HG03432 (cell line): ENCODE results near the gene MYO5B.

ENCODE experiments used
- ATAC-seq: cut with Tn5 transposase; IDR thresholded peaks from one replicate; pipeline ENCODE4 v1.9.1; 2021; ENCODE audit warnings: mild to moderate bottlenecking, moderate library complexity; ENCODE audit not compliant: unreplicated experiment

Gene MYO5B

DNA sequence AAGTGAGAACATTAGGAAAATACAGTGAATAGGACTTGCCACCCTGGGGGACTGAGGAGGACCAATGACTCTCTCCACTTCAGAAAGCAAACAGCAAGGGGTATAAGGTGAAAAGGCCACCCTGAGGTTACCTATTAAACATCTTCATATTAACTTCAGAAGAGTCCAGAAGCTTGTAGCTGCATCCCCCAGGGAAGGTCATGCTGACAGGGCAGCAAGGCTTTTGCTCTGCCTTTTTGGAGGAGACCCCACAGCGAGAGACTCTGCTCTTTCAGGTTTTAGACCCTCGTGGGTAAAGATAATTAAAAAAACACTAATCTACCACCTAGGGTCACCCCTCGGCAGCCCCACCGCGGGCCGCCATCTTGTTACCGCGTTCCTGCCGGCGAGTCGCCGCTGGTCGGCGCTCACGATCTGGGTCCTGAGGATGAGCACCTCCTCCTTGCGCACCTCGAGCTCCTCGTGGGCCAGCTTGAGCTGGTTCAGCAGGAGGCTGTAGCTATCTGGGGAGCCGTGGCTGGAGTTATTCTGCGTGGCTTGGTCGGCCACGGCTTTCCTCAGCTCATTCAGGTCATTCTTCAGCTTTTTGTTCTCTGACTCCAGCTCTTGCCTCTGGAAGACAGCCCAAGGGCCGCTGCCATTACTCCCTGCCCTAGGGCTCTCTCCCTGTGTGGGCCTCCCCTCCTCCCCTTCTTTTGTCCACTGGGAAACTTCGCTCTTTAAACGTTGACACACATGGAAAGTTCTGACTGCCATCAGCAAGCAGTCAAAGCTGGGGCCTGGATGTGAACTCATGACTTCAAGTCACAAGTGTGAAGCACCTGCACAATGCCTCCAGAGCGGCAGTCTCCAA lies 331.0 kb downstream of the MYO5B start:
- no peak for ATAC-seq

DNA sequence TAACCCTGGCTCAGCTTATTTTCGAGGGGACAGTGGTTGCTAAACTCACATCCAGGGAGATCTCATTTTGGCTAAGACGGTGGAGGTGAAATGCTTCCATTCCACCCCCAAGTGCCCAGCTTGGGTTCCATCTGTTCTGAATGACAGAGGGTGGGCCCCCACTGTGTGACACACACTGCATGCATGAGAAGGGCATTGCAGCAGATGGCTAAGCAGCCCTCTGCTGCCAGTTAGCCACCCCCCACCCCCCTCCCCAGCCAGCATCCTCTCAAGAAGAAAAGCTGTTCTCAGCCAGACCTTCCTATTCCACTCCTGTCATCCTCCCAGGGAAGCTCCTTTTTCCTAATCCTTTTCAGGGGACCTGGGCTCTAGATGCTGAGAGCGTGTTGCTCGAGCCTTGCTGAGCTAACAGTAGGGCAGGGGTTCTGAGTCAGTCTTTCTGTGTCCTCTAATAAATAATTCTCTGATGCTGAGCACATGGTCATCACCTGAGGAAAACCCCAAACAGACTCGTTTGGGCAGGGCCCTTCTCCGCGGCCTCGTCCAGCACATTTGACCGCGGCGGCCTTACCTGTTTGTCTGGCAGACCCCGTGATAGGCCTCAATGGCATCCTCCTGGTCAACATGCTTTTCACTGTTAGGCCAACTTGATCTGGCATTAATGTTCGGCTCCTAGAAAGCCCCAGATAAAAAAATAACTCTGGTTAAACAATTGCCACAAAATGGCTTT lies 332.1 kb downstream of the MYO5B start:
- ATAC-seq, result no peak

DNA sequence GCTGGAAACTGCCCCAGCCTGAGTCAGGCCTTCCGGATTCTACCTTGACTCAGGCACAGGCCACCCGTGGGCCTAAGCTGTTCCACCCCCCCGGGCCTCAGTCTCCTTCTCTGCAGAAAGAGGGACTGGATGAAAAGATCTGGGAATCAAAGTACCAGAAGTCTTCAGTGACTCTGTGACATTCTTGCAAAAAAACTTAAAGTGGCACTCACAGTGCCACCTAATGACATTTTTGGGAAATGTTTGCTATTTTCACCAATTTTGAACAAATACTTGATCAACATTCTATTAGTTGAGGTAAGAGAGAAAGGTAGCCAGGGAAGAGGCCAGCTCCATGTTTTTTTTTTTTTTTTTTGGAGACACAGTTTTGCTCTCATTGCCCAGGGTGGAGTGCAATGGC lies 333.3 kb downstream of the MYO5B start:
- no peak for ATAC-seq

DNA sequence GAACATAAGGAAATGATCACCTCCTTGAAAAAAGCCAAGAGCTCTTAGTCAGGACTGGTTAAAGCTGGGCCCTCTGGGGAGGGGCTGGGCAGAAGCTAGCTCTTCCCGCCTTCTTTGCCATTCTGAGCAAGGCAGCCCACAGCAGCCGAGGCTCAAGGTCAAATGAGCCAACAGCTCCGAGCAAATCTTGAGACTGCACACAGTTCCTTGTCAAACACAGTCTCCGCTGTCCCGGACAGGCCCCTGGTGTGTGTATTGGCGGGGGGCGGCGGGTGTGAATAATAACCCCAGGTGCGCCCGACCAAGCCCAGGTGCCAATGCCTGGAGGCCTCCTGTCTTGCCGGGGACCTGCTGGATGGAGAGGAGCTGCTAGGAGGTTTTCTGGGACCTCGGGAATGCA lies 335.2 kb downstream of the MYO5B start:
- no peak for ATAC-seq

DNA sequence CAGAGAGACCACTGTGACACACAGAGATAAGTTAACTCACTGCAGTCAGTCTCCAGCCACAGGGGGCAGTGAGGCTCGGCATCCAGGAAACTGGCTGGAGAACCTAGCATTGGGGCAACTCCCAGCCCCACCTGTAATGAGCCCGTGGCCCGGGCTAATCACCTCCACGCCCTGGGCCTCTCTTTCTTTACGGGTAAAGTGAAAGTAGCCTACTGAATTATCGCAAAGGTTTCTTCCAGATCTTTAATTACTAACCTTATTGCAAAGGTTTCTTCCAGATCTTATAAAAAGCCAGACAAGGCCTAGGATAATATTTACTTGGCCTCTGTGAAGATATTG lies 336.0 kb downstream of the MYO5B start:
- no peak for ATAC-seq

DNA sequence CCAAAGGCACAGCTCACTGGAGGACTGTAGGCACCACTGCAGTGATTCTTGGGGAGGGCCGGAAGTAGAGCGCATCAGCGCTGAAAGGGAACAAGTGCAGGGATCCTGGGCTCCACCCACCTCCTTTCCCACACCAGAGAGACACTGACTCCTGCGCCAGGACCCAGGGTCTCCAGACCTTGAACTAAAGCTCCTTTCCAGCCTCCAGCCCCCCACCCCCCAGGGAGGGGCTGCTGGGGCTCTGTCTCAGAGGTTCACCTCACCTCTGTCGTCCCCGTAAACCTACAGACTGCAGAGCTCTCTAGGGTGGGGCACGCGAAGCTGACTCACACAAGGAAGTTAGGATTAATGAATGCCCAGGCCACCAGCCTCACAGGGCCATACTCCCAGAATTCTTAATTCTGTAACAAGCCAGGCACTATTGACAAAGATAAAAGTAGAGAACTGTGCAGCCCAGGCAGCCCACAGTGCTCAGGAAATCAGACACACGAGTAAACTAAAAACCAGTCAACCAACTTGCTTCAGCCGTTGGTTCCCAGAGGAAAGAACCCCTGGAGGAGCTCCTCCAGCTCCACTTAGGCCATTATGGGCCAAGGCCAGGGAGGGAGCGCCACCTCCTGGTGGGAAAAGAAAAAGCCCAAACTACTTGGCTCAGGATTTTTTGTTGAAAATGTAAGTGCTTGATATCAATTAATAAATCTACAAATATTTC lies 336.5 kb downstream of the MYO5B start:
- no peak for ATAC-seq

DNA sequence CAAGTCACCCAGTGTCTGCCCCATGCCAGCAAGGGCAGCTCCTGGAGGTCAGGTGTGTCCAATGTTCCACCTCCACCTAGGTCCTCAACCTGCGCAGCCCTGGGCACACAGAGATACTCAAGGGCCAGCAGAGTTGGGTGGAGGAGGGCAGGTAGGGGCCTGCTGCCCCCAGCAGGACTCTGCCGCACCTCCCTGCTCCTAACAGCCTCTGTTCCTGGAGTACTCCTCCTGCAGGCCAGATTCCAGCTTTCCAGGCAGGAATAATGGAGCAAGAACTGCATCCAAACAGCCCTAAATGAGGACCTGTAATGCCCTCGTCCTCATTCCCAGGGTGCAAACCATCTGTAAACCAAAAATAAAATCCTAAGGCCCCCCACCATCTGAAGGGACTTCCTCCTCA lies 337.2 kb downstream of the MYO5B start:
- no peak for ATAC-seq

DNA sequence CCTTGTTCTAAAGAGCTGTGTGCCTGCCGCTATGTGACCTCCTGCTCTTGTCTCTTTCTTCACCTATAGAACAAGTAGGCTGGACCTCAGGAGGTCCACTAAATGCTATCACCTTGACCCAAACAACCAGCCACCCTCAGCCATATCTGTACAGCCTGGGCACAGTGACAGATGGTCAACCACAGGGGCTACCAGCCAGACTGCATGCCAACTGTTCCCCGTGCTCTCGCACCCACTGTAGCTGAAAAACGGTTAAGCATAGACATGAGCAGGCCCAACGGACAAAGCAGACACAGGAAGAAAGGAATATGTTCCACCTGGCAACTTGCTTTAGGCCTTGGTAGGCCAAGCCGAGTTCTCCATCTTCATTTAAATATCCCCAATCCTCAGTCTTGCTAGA lies 338.5 kb downstream of the MYO5B start:
- no peak for ATAC-seq

DNA sequence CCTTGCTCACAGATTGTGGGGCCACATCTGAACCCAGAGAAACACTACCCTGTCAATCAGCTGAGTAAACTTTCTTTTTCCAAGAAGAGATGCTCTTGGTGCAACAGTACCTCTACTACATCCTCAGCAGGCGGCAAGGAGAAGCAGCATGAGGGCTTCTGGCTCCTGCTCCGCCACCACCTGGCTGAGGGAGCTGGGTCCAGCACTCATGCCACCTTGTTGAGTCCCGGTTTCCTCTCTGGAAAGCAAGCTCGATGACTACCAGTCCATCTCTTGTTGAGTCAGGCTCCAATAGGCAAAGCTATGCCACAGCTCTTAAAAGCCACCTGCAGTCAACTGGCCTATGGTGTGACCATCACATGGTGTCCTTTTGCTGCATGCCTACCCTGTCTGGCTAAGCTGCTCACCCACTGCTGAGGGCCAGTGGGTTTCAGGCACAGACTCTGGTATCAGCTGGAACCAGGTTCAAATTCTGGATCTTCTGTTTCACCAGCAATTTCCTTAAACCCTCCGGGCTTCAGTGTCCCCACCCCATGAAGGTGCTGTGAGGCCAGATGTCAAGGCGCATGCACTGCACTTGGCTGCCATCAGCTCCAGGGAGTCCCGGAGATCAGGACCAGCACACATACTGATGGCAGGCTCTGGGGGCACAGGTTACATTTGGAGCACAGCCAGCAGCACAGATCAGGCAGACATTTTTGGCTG lies 339.1 kb downstream of the MYO5B start:
- ATAC-seq, result no peak

DNA sequence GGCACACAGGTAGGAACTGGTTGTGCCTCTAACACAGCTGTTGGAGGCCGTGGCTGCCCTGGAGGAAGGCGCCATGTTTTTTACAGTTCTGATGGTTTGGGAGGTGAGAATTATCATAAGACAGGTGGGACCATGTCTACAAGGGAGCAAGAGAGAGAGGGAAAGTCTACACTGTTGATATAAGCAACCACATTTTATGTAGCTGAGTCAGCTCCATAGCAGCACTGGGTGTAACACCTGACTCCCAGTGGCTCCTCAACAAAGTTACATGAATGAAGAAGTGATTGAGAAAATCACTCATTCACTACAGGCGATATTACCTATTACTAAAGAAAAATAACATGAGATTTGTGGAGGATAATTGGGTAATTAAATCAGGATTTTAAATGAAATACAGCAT lies 340.3 kb downstream of the MYO5B start:
- no peak for ATAC-seq

DNA sequence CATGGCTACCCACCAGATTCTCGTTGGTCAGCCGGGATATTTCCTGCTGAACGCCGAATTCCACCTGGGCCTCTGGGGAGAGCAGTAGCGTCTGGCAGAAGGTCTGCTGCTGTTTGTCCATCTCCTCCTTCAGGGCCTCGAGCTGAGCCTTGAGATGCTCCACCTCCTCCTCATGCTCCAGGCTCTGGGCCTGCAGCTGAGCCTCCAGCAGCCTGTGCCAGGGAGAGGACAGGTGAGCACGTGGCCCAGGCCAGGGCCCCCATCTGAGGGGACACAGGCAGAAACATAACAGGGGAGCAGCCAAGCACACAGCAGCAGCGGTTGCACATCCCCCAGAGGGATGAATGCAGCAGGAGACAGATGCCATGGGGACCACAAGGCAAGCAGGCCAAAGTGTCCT lies 341.5 kb downstream of the MYO5B start:
- no peak for ATAC-seq

DNA sequence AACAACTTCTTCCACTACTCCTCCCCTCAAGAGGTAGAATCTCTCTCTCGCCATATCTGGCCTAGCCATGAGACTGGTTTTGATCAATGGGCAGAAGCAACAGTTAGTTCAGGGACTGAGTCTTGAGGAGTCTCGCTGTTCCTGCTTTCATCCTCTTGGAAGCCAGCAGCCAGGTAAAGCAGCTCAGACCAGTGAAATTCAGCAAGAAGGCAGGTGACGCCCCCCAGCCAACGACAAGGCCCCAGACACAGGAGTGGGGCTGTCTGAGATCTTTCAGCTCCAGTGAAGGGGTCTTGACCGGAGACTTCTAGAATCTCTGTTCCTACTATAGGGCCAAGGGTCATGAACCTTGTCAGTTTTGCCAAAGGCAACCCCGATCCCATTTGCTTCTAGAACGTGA lies 341.9 kb downstream of the MYO5B start:
- no peak for ATAC-seq

DNA sequence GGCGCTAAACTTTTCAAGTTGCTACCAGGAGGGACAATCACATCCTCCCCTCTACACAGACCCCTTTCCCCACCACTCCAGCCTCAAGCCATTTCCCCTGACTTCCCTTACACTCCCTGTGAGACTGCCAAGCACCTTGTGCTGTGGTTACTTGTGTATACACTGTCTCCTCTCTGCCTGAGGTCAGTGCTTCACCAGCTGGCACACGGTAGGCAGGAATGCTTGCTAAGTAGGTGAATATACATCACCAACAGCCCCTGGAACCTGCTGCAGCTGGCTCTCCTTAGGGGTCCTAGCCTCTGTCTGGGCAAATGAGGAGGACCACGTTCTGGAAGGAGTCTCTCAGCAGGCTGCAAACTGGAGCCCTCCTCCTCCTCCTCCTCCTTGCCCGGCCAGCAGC lies 343.3 kb downstream of the MYO5B start:
- no peak for ATAC-seq

DNA sequence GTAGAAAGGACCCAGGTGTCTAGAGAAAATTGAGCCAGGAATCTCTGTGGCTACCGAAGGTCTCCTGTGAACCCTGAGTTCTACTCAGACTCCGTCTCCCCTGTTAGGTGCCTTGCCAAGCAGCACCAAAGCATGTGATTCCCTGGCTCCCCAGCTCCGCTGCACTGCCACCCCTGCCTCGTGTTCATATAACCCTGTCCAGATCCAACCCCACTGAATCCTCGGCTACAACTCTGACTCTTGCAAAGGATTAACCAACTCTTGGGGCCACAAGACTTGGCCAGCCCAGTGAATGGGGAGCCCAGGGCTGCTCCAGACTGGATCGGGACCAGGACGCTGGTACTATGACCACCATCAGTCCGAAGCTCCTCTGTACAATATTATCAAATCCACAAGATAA lies 344.3 kb downstream of the MYO5B start:
- ATAC-seq, result no peak

DNA sequence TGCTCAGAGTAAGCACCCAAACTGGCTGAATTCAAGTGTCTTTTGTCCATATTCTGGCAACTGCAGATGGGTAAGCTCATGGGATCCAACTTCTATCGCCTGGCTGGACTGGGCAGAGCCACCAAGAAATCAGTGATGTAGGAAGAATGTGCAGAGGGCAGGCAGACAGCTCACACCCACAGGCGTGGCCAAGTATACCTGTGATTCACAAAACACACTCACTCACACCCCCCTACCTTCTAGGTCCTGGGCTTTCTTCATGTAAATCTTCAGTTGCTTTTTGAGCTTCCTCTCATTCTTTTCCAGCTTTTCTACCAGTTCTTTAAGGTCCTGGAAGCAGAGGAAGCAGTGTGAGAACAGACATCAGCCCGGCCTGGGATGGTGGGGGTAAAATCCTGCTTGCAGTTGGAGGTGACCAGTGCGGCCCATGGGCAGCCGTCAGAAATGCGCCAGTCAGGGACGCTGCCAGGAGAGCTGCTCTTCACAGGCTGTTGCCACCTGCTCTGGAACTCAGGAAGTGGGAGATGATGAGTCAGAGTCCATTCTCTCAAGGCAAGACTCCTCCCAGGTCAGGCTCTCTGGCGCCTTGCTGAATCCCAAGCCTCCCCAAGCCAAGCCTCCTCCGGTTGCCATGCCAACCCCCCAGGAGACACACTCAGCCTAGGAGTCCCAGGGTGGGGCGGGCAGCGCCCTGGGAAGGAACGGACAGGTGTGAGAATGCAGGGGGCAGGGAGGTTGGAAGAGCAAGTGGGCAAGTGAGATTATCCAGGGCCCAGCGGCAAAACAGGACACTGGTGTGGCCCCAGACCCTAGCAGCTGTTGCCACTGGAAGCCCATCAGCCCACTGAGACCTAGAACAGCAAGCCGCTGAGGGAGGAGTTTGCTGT lies 345.4 kb downstream of the MYO5B start:
- ATAC-seq, result no peak

DNA sequence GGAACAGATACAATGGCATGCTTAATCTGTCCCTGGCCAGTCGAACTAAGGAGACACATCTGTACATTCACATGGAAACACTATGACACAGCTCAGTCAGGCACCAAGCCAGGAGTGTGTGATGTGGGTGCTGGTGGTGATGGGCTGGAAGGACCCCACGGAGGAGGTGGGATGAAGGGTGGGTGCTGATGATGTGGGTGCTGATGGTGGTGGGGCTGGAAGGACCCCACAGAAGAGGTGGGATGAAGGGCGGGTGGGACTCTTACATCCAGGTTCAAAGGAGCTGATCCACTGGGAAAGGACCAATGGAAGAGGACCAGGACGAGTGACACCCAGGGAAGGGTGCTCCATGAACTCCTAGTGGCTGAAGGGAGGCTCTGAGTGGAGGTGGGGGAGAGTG lies 346.8 kb downstream of the MYO5B start:
- no peak for ATAC-seq

DNA sequence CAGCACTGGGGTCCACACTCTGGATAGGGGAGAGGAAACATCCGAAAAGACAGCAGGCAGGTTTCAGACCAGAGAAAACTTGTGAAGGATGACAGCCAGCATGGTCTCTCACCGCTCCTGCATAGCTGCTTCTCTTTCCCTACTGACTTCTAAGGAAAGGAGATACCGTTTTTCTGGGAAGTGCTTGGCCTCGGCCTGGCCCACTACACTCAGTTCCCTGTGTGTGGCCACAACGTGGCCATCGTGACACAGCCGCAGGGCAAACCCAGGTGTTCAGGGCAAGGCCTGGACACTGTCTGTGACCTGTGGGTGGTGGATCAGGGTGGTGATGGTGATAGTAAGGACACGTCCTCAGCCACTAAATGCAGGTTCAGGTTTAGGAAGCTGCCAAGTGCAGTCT lies 347.4 kb downstream of the MYO5B start:
- ATAC-seq, result no peak

DNA sequence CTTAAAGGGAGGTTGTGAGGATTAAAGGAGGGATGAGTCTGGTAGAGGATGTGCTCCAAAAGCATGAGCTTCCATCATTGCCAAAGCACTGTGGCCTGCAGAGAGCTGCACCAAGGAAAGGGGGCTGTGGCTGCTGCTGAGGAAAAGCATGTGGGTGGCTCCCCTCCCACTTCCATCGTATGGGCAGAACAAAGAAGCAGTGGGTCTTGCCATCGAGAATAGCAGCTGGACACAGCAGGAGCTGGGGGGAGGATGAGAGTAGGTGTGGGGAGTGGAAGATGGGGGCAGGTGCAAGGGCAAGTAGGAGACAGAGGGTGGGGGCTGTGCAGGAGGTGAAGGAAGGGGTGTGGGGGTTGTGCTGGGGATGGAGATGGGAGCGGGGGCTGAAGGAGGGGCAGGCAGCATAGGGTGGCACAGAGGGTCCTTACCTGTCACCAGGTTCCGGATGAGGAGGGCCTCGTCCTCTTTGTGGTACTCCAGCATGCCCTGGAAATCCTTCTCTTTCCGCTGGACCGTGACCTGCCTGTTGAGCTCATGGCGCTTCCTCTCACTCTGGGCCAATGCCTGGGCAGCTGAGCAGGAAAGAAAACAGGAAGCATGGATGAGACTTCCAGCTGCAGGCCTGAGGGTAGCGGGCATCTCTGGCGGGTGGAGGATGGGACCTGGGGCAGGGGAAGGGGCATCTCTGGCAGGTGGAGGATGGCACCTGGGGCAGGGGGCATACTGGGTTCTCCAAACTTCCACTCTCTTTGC lies 348.1 kb downstream of the MYO5B start:
- no peak for ATAC-seq

DNA sequence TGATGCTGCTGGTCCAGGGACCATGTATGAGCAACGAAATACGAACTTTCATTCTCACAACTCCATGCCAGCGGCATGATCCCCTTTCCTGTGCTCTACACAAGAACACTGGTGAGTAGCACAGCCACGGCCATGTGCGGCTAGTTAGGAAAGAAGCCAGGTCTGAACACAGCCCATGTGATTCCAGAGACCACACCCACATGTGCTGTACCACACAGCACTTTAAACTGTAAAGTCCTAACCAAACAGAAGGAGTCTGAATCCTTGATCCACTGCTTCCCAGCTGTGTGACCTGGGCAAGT lies 348.6 kb downstream of the MYO5B start:
- no peak for ATAC-seq
